Measurements from ENCODE around the gene SETD2. TPM values are rescaled to one million over a fixed set of nuclear protein-coding genes. Genes with fewer than 3 reads are reported as not detected.
A peak's percentile ranks its signal among the peaks of the same experiment; 100 is the strongest.

The SETD2 gene
- total and polyA plus RNA-seq, 2 donors = 22.5 to 95.7 TPM

- Histone ChIP-seq H3K4me3 (ENCODE audit: low read depth, low read length) (no peak overlapping the region), H3K4me1 (ENCODE audit: insufficient read depth) (no peaks in the 10 kb centered on the region), H3K36me3 (ENCODE audit: insufficient read depth) (no peaks in the 10 kb centered on the region), H3K27ac (ENCODE audit: low read depth) (peak overlapping the region; percentile 38)
- DNase-seq (ENCODE audit: extremely low spot score) = no peak
- WGBS = 92% methylated on average over 4 of the region's 4 CpGs
Measured at GRCh38 chr3:46986055-46986730, 177.7 kb downstream of the SETD2 start.

DNA sequence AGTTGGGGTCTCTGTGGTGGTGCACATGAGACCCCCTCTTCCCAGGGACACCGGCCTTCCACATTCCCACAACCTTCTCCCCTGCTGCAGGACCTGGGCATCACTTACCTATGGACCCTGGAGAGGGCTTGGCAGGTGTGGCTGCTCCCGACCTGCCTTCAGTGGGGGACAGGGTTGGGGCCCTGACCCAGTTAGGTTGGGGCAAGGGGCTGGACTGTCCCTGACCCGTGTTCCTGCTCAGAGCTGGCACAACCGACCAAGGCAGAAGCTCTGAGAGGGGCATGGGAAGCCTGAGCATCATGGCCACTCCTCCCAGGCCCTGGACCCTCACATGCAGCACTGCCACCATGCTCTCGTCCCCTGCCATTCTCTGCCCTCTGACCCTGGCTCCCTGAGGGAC is 178.3 kb downstream of the SETD2 start:
- WGBS = 93% methylated on average over 5 of the region's 5 CpGs
- no peaks in the 10 kb centered on the region for H3K36me3 ChIP-seq (ENCODE audit: insufficient read depth)
- no peak overlapping the region for H3K27ac ChIP-seq (ENCODE audit: low read depth)
- H3K4me3 ChIP-seq (ENCODE audit: low read depth, low read length) = no peak overlapping the region
- DNase-seq (ENCODE audit: extremely low spot score) = no peak
- H3K4me1 ChIP-seq (ENCODE audit: insufficient read depth) = no peaks in the 10 kb centered on the region

- DNase-seq (ENCODE audit: extremely low spot score) = no peak
- no peak overlapping the region for H3K27ac ChIP-seq (ENCODE audit: low read depth)
- 87% methylated on average over 11 of the region's 11 CpGs for WGBS
- no peaks in the 10 kb centered on the region for H3K4me1 ChIP-seq (ENCODE audit: insufficient read depth)
- H3K4me3 ChIP-seq (ENCODE audit: low read depth, low read length) = no peak overlapping the region
- no peaks in the 10 kb centered on the region for H3K36me3 ChIP-seq (ENCODE audit: insufficient read depth)
Measured at GRCh38 chr3:46984591-46985459, 179.1 kb downstream of the SETD2 start.

GRCh38 chr3:46982546-46982945 is 181.4 kb downstream of the SETD2 start:
- no peak for DNase-seq (ENCODE audit: extremely low spot score)
- Histone ChIP-seq H3K27ac (ENCODE audit: low read depth) (peak overlapping the region; percentile 13), H3K4me1 (ENCODE audit: insufficient read depth) (no peaks in the 10 kb centered on the region), H3K36me3 (ENCODE audit: insufficient read depth) (no peaks in the 10 kb centered on the region), H3K4me3 (ENCODE audit: low read depth, low read length) (no peak overlapping the region)
- 85% methylated on average over 2 of the region's 2 CpGs for WGBS

- Histone ChIP-seq H3K36me3 (ENCODE audit: insufficient read depth) (no peaks in the 10 kb centered on the region), H3K4me3 (ENCODE audit: low read depth, low read length) (no peak overlapping the region), H3K4me1 (ENCODE audit: insufficient read depth) (no peaks in the 10 kb centered on the region), H3K27ac (ENCODE audit: low read depth) (peak overlapping the region; percentile 65)
- DNase-seq (ENCODE audit: extremely low spot score) = no peak
- WGBS = 47% methylated on average over 5 of the region's 5 CpGs
Measured at GRCh38 chr3:46981932-46982471, 181.9 kb downstream of the SETD2 start.

DNA sequence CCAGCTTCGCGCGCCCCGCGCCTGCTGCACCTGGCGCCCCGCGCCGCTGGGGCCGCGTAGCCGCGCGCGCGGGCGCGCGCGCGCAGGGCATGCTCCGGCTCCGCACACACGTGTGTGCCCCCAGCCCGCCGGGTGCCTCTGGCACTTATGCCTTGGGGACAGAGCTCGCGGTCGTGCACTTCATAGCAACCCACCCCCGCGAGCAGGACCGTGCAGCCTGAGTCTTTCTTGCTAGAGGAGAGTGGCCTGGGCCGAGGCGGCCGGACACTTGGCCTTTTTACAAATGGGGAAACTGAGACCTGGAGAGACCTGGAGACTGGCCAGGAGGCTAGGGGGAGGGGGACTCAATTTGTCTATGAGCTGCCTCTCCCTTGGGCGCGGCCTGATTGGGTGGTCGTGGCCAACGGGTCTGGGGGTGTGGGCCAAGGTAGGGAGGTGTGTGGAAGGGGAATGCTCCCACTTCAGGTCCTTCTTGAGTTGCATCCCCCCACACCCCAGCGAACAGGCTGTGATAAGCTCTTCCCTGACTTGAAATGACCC is 183.9 kb downstream of the SETD2 start:
- WGBS = 4% methylated on average over 40 of the region's 40 CpGs
- Histone ChIP-seq H3K27ac (ENCODE audit: low read depth) (peak overlapping the region; percentile 77), H3K4me1 (ENCODE audit: insufficient read depth) (no peaks in the 10 kb centered on the region), H3K36me3 (ENCODE audit: insufficient read depth) (no peaks in the 10 kb centered on the region), H3K4me3 (ENCODE audit: low read depth, low read length) (peak overlapping the region; percentile 81)
- DNase-seq (ENCODE audit: extremely low spot score) = no peak

- peak within 1 kb of the TSS; percentile 84 for H3K27ac ChIP-seq (ENCODE audit: low read depth)
- DNase-seq (ENCODE audit: extremely low spot score) = no peak
- no peaks in the 10 kb centered on the region for H3K36me3 ChIP-seq (ENCODE audit: insufficient read depth)
- H3K4me1 ChIP-seq (ENCODE audit: insufficient read depth) = peaks cover 4% of the 10 kb centered on the region
- under 1% methylated on average over 73 of the region's 73 CpGs for WGBS
- peak within 1 kb of the TSS; percentile 81 for H3K4me3 ChIP-seq (ENCODE audit: low read depth, low read length)
Measured at GRCh38 chr3:46978985-46979944, 184.6 kb downstream of the SETD2 start, which contains the start of gene NBEAL2. NBEAL2 (plus strand) TSS chr3:46979666; CDS start chr3:46979862, 196 bp downstream.

DNA sequence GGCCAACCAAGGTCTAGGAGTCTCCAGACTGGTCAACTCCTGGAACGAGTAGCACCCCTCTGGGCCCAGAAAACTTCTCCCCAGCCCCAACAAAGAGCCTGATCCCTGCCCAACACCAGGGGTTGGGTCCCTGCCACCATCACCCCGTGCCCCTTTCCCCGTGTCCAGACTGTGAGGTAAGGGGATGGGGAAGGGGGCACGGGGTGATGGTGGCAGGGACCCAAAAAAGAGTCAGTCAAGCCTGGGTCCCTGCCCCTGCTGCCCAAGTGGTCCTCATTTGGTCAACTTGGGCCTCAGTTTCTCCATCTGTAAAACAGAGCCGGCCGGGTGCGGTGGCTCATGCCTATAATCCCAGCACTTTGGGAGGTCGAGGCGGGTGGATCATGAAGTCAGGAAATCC is 185.5 kb downstream of the SETD2 start:
- Histone ChIP-seq H3K36me3 (ENCODE audit: insufficient read depth) (no peaks in the 10 kb centered on the region), H3K4me1 (ENCODE audit: insufficient read depth) (peaks cover 4% of the 10 kb centered on the region), H3K4me3 (ENCODE audit: low read depth, low read length) (no peak overlapping the region), H3K27ac (ENCODE audit: low read depth) (no peak overlapping the region)
- no peak for DNase-seq (ENCODE audit: extremely low spot score)
- 91% methylated on average over 9 of the region's 9 CpGs for WGBS

DNA sequence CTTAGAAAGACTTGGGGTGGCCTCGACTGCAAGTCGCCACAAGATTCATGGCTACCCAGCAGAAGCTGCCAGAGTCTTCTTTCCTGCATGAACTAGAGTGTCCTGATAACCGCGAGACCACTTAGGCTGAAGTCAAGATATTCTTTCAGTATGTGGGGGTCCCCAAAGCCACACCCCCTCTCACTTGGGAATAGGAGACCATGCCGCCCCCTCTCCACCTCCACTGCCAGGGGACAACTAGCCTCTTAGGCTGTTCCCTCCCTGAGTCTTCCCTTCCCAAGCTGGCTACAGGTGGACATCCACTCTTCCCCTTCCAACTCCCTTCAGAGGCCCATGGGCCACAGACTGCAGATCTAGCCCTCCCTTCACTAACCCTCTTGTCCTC is 186.1 kb downstream of the SETD2 start:
- 95% methylated on average over 5 of the region's 5 CpGs for WGBS

DNA sequence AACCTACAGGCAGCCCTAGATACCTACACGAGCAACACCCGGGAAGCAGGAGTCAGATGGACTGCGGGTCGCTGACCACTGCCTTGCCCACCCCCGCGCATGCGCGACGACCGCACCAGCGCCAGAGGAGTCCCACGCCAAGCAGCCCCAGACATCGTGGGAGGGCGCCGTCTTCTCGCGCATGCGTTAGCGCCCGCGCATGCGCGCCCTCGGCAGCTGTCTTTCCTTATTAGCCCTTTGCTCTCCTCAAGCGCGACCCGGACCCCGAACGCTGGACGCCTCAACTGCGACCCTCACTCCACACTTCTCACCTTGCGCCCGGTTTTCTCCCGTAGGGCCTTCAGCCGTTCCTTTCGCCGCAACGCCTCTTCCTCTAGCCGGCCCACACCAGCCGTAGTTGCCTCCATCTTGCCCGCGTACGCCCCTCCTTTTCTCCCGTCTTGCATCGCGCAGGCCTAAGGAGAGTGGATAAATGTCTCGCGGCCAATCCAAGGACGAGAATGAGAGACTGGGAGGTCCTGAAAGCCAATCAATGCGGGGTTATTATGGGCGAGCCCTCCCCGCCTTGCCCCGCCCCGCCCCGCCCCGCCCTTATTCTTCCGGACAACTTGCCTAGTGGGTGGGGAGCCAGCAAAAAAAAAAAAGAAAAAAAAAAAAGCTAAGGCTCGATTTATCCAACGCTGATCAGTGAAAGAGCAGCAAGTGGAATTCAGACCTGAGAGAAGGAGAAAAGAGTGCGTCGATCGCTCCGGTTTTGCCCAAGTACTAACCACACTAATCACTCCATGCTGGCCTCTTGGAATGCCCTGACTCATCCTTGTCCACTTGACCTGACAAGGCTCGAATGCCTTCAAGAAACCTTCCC is 187.4 kb downstream of the SETD2 start, which contains the start of gene CCDC12:
Gene CCDC12 (minus strand): TSS at position 420 of the 865 bp plus-strand sequence. CDS start 13 bp downstream, at position 407.
- H3K27ac ChIP-seq (ENCODE audit: low read depth) = peak within 1 kb of the TSS; percentile 86
- peak within 1 kb of the TSS; percentile 59 for H3K4me3 ChIP-seq (ENCODE audit: low read depth, low read length)
- H3K4me1 ChIP-seq (ENCODE audit: insufficient read depth) = peaks cover 4% of the 10 kb centered on the region
- no peaks in the 10 kb centered on the region for H3K36me3 ChIP-seq (ENCODE audit: insufficient read depth)
- peak; percentile 98 for DNase-seq (ENCODE audit: extremely low spot score)
- WGBS = under 1% methylated on average over 64 of the region's 64 CpGs

More for the DNA sequence above, 186.1 kb downstream of the SETD2 start:
- no peaks in the 10 kb centered on the region for H3K36me3 ChIP-seq (ENCODE audit: insufficient read depth)
- no peak overlapping the region for H3K27ac ChIP-seq (ENCODE audit: low read depth)
- DNase-seq (ENCODE audit: extremely low spot score) = no peak
- H3K4me3 ChIP-seq (ENCODE audit: low read depth, low read length) = no peak overlapping the region
- H3K4me1 ChIP-seq (ENCODE audit: insufficient read depth) = peaks cover 4% of the 10 kb centered on the region

DNA sequence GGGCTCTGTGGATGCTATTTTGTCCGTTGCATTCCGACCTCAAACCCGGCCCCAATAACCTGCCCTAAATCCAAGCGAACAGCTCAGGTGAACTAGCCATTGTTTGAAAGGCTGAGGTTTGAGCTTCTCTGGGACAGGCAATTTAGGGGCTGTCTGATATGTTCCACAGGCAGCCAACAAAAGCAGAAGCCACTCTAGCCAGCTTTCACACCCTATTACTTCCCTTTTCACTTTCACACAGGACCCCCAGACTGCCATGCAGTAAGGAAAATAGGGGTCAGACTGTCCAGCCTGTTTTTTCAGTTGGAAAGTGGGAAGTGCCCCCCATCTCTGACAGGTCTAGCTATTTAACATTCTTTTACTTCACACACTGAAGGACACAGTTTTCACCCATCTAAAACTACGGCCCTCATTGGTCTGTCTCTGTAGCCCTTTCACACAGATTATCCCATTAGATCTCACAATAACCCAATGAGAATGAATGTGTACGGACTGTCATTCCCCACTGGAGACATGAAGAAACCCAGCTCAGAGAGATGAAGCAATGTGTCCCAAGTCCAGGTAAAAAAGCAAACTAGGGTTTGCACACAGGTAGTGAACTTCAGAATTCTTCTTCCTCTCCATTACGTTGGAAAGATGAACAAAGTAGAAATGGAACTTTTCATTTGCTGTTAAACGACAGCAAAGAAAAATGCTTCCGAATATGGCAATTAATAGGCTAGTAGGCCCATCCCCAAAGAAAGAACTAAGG is 189.3 kb downstream of the SETD2 start:
- no peak overlapping the region for H3K4me3 ChIP-seq (ENCODE audit: low read depth, low read length)
- no peaks in the 10 kb centered on the region for H3K36me3 ChIP-seq (ENCODE audit: insufficient read depth)
- 80% methylated on average over 9 of the region's 9 CpGs for WGBS
- no peak for DNase-seq (ENCODE audit: extremely low spot score)
- no peak overlapping the region for H3K27ac ChIP-seq (ENCODE audit: low read depth)
- H3K4me1 ChIP-seq (ENCODE audit: insufficient read depth) = peaks cover 4% of the 10 kb centered on the region
